H1 (cell line): ENCODE measurements around the gene RGS14. TPM values are rescaled to one million over a fixed set of nuclear protein-coding genes. Genes with fewer than 3 reads are reported as not detected.
A peak's percentile ranks its signal among the peaks of the same experiment; 100 is the strongest.

ENCODE experiments used
- CTCF ChIA-PET: fragments of 300-600 bp; sonication (Branson Sonifier 250); formaldehyde crosslinking; loops from one replicate; lab custom pipeline; 2021; ENCODE audit not compliant: partially characterized antibody; lab: Charles Lee
- POLR2A ChIA-PET: fragments of 300-600 bp; sonication (Branson Sonifier 250); formaldehyde crosslinking; loops from one replicate; lab custom pipeline; 2021; ENCODE audit warnings: inconsistent platforms; ENCODE audit not compliant: partially characterized antibody; lab: Charles Lee
- DNase-seq, 2 experiments: peaks; one replicate each; pipeline versions ENCODE4 v3.0.0 to v3.0.0-alpha.2; 2010 to 2022; ENCODE audit warnings: low spot score in 2 of 2, low read depth in 1 of 2, mixed read lengths in 1 of 2
- FAIRE-seq: peaks from 2 replicates; lab custom pipeline; 2011; peaks lifted over from hg19 to GRCh38; lab: Jason Lieb, UNC
- H2AFZ ChIP-seq: 2 replicates; pipeline ENCODE4 v1.8.1; 2012; ENCODE audit warnings: low read length, inconsistent platforms
- H2AK5ac ChIP-seq: 2 replicates; pipeline ENCODE4 v1.6.1; 2013; ENCODE audit warnings: low read depth, low read length
- H2BK120ac ChIP-seq: replicated peaks from 2 replicates; pipeline ENCODE3; 2013; ENCODE audit warnings: low read depth, low read length, inconsistent platforms
- H2BK12ac ChIP-seq: 2 replicates; pipeline ENCODE4 v1.6.1; 2013; ENCODE audit warnings: low read depth, low read length
- H2BK15ac ChIP-seq: 2 replicates; pipeline ENCODE4 v1.6.1; 2013; ENCODE audit warnings: low read length
- H2BK20ac ChIP-seq: 2 replicates; pipeline ENCODE4 v1.6.1; 2013; ENCODE audit warnings: low read length
- H2BK5ac ChIP-seq: 2 replicates; pipeline ENCODE4 v1.6.1; 2013; ENCODE audit warnings: low read depth, low read length
- H3K14ac ChIP-seq: 2 replicates; pipeline ENCODE4 v1.6.1; 2013; ENCODE audit warnings: inconsistent platforms; ENCODE audit not compliant: insufficient read length
- H3K18ac ChIP-seq: 2 replicates; pipeline ENCODE4 v1.6.1; 2013; ENCODE audit warnings: low read length; ENCODE audit errors: extremely low read depth
- H3K23ac ChIP-seq: 2 replicates; pipeline ENCODE4 v1.6.1; 2013; ENCODE audit warnings: inconsistent platforms; ENCODE audit not compliant: insufficient read length
- H3K23me2 ChIP-seq: 2 replicates; pipeline ENCODE4 v1.6.1; 2013; ENCODE audit warnings: low read depth, low read length
- H3K27ac ChIP-seq: 2 replicates; pipeline ENCODE4 v1.6.1; 2011; ENCODE audit warnings: low read depth, low read length, inconsistent platforms
- H3K27me3 ChIP-seq, 4 experiments: replicated peaks in 1 of 4; 1 replicate in 1 of 4; 2 replicates in 3 of 4; pipeline versions ENCODE4 v1.6.1 to v1.8.1; 2011 to 2013; ENCODE audit warnings: low read length in 3 of 4, mild to moderate bottlenecking in 3 of 4, inconsistent platforms in 2 of 4, mixed read lengths in 2 of 4, moderate library complexity in 1 of 4; ENCODE audit not compliant: control insufficient read depth in 3 of 4, insufficient read depth in 3 of 4; ENCODE audit errors: extremely low read depth in 1 of 4
- H3K36me3 ChIP-seq, 4 experiments: 2 replicates each; pipeline versions ENCODE4 v1.6.1 to v1.8.1; 2011 to 2013; ENCODE audit warnings: mild to moderate bottlenecking in 4 of 4, low read length in 3 of 4, moderate library complexity in 2 of 4, control low read depth in 1 of 4, inconsistent platforms in 1 of 4; ENCODE audit not compliant: insufficient read depth in 4 of 4, control insufficient read depth in 2 of 4
- H3K4ac ChIP-seq: replicated peaks from 2 replicates; pipeline ENCODE3; 2013; ENCODE audit warnings: low read length, low read depth, mixed read lengths, inconsistent platforms; ENCODE audit not compliant: insufficient read length
- H3K4me1 ChIP-seq, 4 experiments: replicated peaks in 1 of 4; 1 replicate in 1 of 4; 2 replicates in 3 of 4; pipeline versions ENCODE4 v1.6.1 to v1.8.1; 2011 to 2013; ENCODE audit warnings: low read length in 3 of 4, inconsistent platforms in 2 of 4, mixed read lengths in 1 of 4; ENCODE audit not compliant: insufficient read depth in 4 of 4, control insufficient read depth in 3 of 4
- H3K4me2 ChIP-seq, 2 experiments: 2 replicates each; pipeline versions ENCODE4 v1.6.1 to v1.8.1; 2011 to 2013; ENCODE audit warnings: low read depth in 2 of 2, low read length in 2 of 2, control low read depth in 1 of 2, inconsistent platforms in 1 of 2, mild to moderate bottlenecking in 1 of 2; ENCODE audit not compliant: insufficient read depth in 1 of 2
- H3K4me3 ChIP-seq, 4 experiments: fragments of 200-600, 300-600 bp in 1 of 4; sonication (generic), shearing (Covaris generic), sonication (Bioruptor Twin) in 1 of 4; 2 replicates each; pipeline versions ENCODE4 v1.5.1 to v1.8.1; 2011 to 2016; ENCODE audit warnings: low read length in 4 of 4, low read depth in 3 of 4, control low read depth in 2 of 4, inconsistent platforms in 2 of 4, mild to moderate bottlenecking in 2 of 4, mixed read lengths in 1 of 4, moderate library complexity in 1 of 4; ENCODE audit not compliant: insufficient read depth in 2 of 4; ENCODE audit errors: extremely low read depth in 1 of 4
- H3K56ac ChIP-seq: replicated peaks from 2 replicates; pipeline ENCODE3; 2013; ENCODE audit warnings: low read depth, mild to moderate bottlenecking, mixed read lengths, low read length, inconsistent platforms; ENCODE audit not compliant: insufficient read length
- H3K79me1 ChIP-seq: 2 replicates; pipeline ENCODE4 v1.6.1; 2013; ENCODE audit warnings: low read depth, low read length, control low read depth
- H3K79me2 ChIP-seq, 2 experiments: 2 replicates each; pipeline versions ENCODE4 v1.6.1 to v1.8.1; 2012 to 2013; ENCODE audit warnings: low read length in 2 of 2, mild to moderate bottlenecking in 2 of 2, inconsistent platforms in 1 of 2; ENCODE audit not compliant: insufficient read depth in 2 of 2, control insufficient read depth in 1 of 2
- H3K9ac ChIP-seq, 4 experiments: replicated peaks in 1 of 4; 1 replicate in 1 of 4; 2 replicates in 3 of 4; pipeline versions ENCODE4 v1.6.1 to v1.8.1; 2011 to 2013; ENCODE audit warnings: low read depth in 3 of 4, low read length in 3 of 4, control low read depth in 2 of 4, mild to moderate bottlenecking in 2 of 4, moderate library complexity in 2 of 4, inconsistent platforms in 1 of 4; ENCODE audit errors: extremely low read depth in 1 of 4
- H3K9me3 ChIP-seq, 2 experiments: 2 replicates each; pipeline versions ENCODE4 v1.6.1 to v1.8.1; 2012 to 2013; ENCODE audit warnings: mild to moderate bottlenecking in 2 of 2, moderate library complexity in 2 of 2, control low read depth in 1 of 2, inconsistent platforms in 1 of 2, low read depth in 1 of 2, low read length in 1 of 2, mixed read lengths in 1 of 2; ENCODE audit not compliant: insufficient read depth in 2 of 2
- H4K20me1 ChIP-seq, 2 experiments: replicated peaks in 1 of 2; 2 replicates each; pipeline versions ENCODE3 to v1.8.1; 2011 to 2013; ENCODE audit warnings: inconsistent platforms in 2 of 2, low read length in 2 of 2, mild to moderate bottlenecking in 1 of 2; ENCODE audit not compliant: insufficient read depth in 2 of 2, control insufficient read depth in 1 of 2
- H4K5ac ChIP-seq: 2 replicates; pipeline ENCODE4 v1.6.1; 2013; ENCODE audit warnings: low read length, low read depth, mixed read lengths, inconsistent platforms; ENCODE audit not compliant: insufficient read length
- H4K8ac ChIP-seq: 2 replicates; pipeline ENCODE4 v1.8.0; 2013; ENCODE audit warnings: mild to moderate bottlenecking, moderate library complexity, low read length, inconsistent platforms; ENCODE audit not compliant: insufficient read depth; ENCODE audit errors: extremely low read depth
- H4K91ac ChIP-seq: replicated peaks from 2 replicates; pipeline ENCODE3; 2013; ENCODE audit warnings: low read length, mixed read lengths, inconsistent platforms; ENCODE audit not compliant: insufficient read length
- BRCA1 ChIP-seq: IDR thresholded peaks from 2 replicates; pipeline ENCODE4 v1.6.1; 2012; ENCODE audit warnings: low read depth, low read length, improper control_type of control experiment
- CHD2 ChIP-seq: IDR thresholded peaks from 2 replicates; pipeline ENCODE4 v1.6.1; 2012; ENCODE audit warnings: low read length, improper control_type of control experiment
- EP300 ChIP-seq, 2 experiments: IDR thresholded peaks; 1 replicate in 1 of 2; 2 replicates in 1 of 2; pipeline ENCODE4 v1.6.1; 2011 to 2012; ENCODE audit warnings: low read depth in 2 of 2, low read length in 2 of 2, mild to moderate bottlenecking in 2 of 2, borderline replicate concordance in 1 of 2, inconsistent platforms in 1 of 2, moderate library complexity in 1 of 2
- KDM4A ChIP-seq: IDR thresholded peaks from one replicate; pipeline ENCODE4 v1.7.1; 2012; ENCODE audit warnings: low read depth, mild to moderate bottlenecking, moderate library complexity, low read length, inconsistent platforms; ENCODE audit not compliant: severe bottlenecking
- KDM5A ChIP-seq: fragments of 200-600 bp; IDR thresholded peaks from 2 replicates; pipeline ENCODE4 v1.7.1; 2012; ENCODE audit warnings: mild to moderate bottlenecking, low read length, inconsistent platforms, mixed read lengths
- RAD21 ChIP-seq, 2 experiments: IDR thresholded peaks in 1 of 2; conservative IDR thresholded peaks in 1 of 2; 2 replicates each; pipeline ENCODE4 v1.6.1; 2011; ENCODE audit warnings: low read depth in 2 of 2, low read length in 2 of 2, improper control_type of control experiment in 1 of 2, inconsistent platforms in 1 of 2, mild to moderate bottlenecking in 1 of 2, moderate library complexity in 1 of 2
- SP2 ChIP-seq: IDR thresholded peaks from 2 replicates; pipeline ENCODE4 v1.6.1; 2012; ENCODE audit warnings: mild to moderate bottlenecking, low read length, inconsistent platforms
- TEAD4 ChIP-seq: IDR thresholded peaks from 2 replicates; pipeline ENCODE4 v1.6.1; 2012; ENCODE audit warnings: low read depth, low read length, inconsistent platforms, mixed read lengths
- ZNF274 ChIP-seq: IDR thresholded peaks from 2 replicates; pipeline ENCODE4 v1.7.0; 2012; ENCODE audit warnings: low read length, borderline replicate concordance; ENCODE audit errors: extremely low read depth
- WGBS, 2 experiments: shearing (Covaris generic) in 1 of 2; methylation state at CpG; one replicate each; pipeline versions ENCODE4 v1.1.6 to v1.1.7; 2013 to 2015; ENCODE audit warnings: low lambda C conversion rate in 2 of 2, mixed read lengths in 2 of 2, inconsistent platforms in 1 of 2, low coverage in 1 of 2, missing lambda C conversion rate in 1 of 2; ENCODE audit not compliant: insufficient replicate concordance in 2 of 2, insufficient coverage in 1 of 2, insufficient read length in 1 of 2; ENCODE audit errors: extremely low coverage in 1 of 2, missing lambda C conversion rate in 1 of 2; 5-methylcytosine and 5-hydroxymethylcytosine counted together
- polyA plus RNA-seq, 7 experiments: library from polyadenylated mRNA; depleted of rRNA in 3 of 7; stranded (reverse) in 5 of 7; unstranded in 2 of 7; fragments of >200 nt in 5 of 7; fragments of 200-250 nt in 2 of 7; gene quantifications; 1 replicate in 5 of 7; 2 replicates in 1 of 7; 4 replicates in 1 of 7; pipeline versions ENCODE4 v1.2.1 to v1.2.3, GENCODE V29; 2011 to 2013; ENCODE audit warnings: missing spikeins in 2 of 7, mixed read lengths in 2 of 7
- total RNA-seq: library from RNA; stranded (reverse); fragmentation: NEBNext Ultra II Directional; extraction: Animal tissue kit (Norgen Biotek cat#: 25700); gene quantifications from 2 replicates; pipeline ENCODE4 v1.2.1, GENCODE V29; 2021

RGS14 gene
- total and polyA plus RNA-seq, 2 of the 8 experiments (the other 6 are each of a cell fraction or from before 2014, with no cell fraction given): 24.4 to 46.1 TPM

GRCh38 chr5:177350776-177351391 is 6.8 kb upstream of the RGS14 start:
- peak overlapping the region; percentile 36 for H3K4ac ChIP-seq
- H3K14ac ChIP-seq: no peak overlapping the region
- peak overlapping the region; percentile 97 for H2AFZ ChIP-seq
- H3K4me2 ChIP-seq: peak overlapping the region; percentile 90 to 94
- peak overlapping the region; percentile 82; the same call in 1 of the 2 replicates for H2BK5ac ChIP-seq
- peaks cover 18% of the 10 kb centered on the region for H3K79me1 ChIP-seq
- 25% methylated on average over 19 of the region's 19 CpGs; no CpG with 5 or more reads in 1 of the 2 experiments for WGBS, 2 experiments
- H3K23ac ChIP-seq: no peak overlapping the region
- POLR2A ChIA-PET: interaction anchor here (0.8 to 8.1 kb wide), 16 partner anchors 9 to 146 kb away, joined by 3 to 66 read pairs (median 7); partner anchors contain the start of genes GRK6 and PDLIM7
- no peak for DNase-seq
- peaks cover 5% of the 10 kb centered on the region in 2 experiments for H4K20me1 ChIP-seq
- peak overlapping the region; percentile 94; the same call in 1 of the 2 replicates for H3K27ac ChIP-seq
- CTCF ChIA-PET: interaction anchor here (0.5 to 11.2 kb wide), 17 partner anchors 10 to 102 kb away, joined by 3 to 142 read pairs (median 6); no protein-coding TSS in a partner anchor
- H4K8ac ChIP-seq: peak overlapping the region; percentile 83; the same call in 1 of the 2 replicates
- H3K9me3 ChIP-seq: no peaks in the 10 kb centered on the region
- H3K18ac ChIP-seq: no peak overlapping the region
- peaks cover 0 to 7% (median 4%) of the 10 kb centered on the region in 4 experiments; a peak in 4 of 8 replicates for H3K36me3 ChIP-seq
- peaks cover 15 to 52% of the 10 kb centered on the region in 2 experiments for H3K79me2 ChIP-seq
- H4K91ac ChIP-seq: peak overlapping the region; percentile 58
- H3K23me2 ChIP-seq: peaks cover 8% of the 10 kb centered on the region
- no peak overlapping the region; the same call in 1 of the 2 replicates for H2AK5ac ChIP-seq
- H2BK120ac ChIP-seq: no peak overlapping the region
- no peak overlapping the region for H2BK20ac ChIP-seq
- FAIRE-seq: no peak
- H2BK12ac ChIP-seq: no peak overlapping the region; the same call in 1 of the 2 replicates
- peak overlapping the region in 3 of 4 experiments; percentile 94; a peak in 6 of 7 replicates for H3K9ac ChIP-seq
- peak overlapping the region; percentile 5 for H3K56ac ChIP-seq
- H4K5ac ChIP-seq: no peak overlapping the region
- H3K4me1 ChIP-seq: peaks cover 0 to 13% (median 4%) of the 10 kb centered on the region in 4 experiments; a peak in 3 of 7 replicates
- H2BK15ac ChIP-seq: no peak overlapping the region; the same call in 1 of the 2 replicates
- 0 out of 7 replicates have a peak, but pooled peaks cover 0 to 3% (median 0%) of the 10 kb centered on the region in 4 experiments for H3K27me3 ChIP-seq
- peak overlapping the region; percentile 80 to 100 (median 94) for H3K4me3 ChIP-seq
- no peak for TF ChIP-seq TEAD4
- no peak for TF ChIP-seq ZNF274
- no peak for TF ChIP-seq CHD2
- TF ChIP-seq EP300 (IDR thresholded peaks at IDR 0.05; ENCODE audit: borderline replicate concordance in 1 of 2, low read depth in 2 of 2, low read length in 2 of 2): no peak
- no peak for TF ChIP-seq BRCA1
- TF ChIP-seq SP2: no peak
- no peak for TF ChIP-seq RAD21 (IDR thresholded peaks at IDR 0.05 in 1 of 2, conservative IDR thresholded peaks at IDR 0.05 in 1 of 2; ENCODE audit: low read depth in 2 of 2, low read length in 2 of 2)
- no peak for TF ChIP-seq KDM4A
- TF ChIP-seq KDM5A: no peak
